ENCODE measurements around the gene AGFG2.
"Not testable (repeated sequence)": the region's sequence is repeated elsewhere in the genome, so short reads cannot be mapped to it uniquely, and the experiment has no call there.

The AGFG2 gene

GRCh38 chr7:100521076-100521475, 17.9 kb upstream of the AGFG2 start:
- H3K4me1 ChIP-seq (ENCODE audit: low read length): no peaks in the 10 kb centered on the region
- H3K9me3 ChIP-seq (replicated peaks; ENCODE audit: insufficient read depth, low read length): no peaks in the 10 kb centered on the region
- H3K27me3 ChIP-seq (replicated peaks; ENCODE audit: insufficient read depth, low read length): no peaks in the 10 kb centered on the region
- no peaks in the 10 kb centered on the region for H3F3A ChIP-seq (ENCODE audit: insufficient read depth, low read length)
- no peak overlapping the region for H3K27ac ChIP-seq (ENCODE audit: low read length)
- no peaks in the 10 kb centered on the region for H3K79me2 ChIP-seq (ENCODE audit: low read length)
- no peak overlapping the region for H3K9ac ChIP-seq (ENCODE audit: low read length)
- H3K4me2 ChIP-seq (ENCODE audit: low read depth, low read length): no peak overlapping the region
- no peak overlapping the region for H3K4me3 ChIP-seq (ENCODE audit: low read length)
- no peaks in the 10 kb centered on the region for H3K36me3 ChIP-seq (replicated peaks; ENCODE audit: insufficient read depth, low read length)
- H2AFZ ChIP-seq (ENCODE audit: low read length): no peak overlapping the region
- H4K20me1 ChIP-seq (ENCODE audit: insufficient read depth, low read length): no peaks in the 10 kb centered on the region
- H3K9me2 ChIP-seq (replicated peaks; ENCODE audit: insufficient read depth, low read length): no peaks in the 10 kb centered on the region
- no peak for DNase-seq
- no peak for TF ChIP-seq EZH2phosphoT487 (IDR thresholded peaks at IDR 0.05; ENCODE audit: low read length)
- TF ChIP-seq EZH2 (optimal IDR thresholded peaks at IDR 0.05; ENCODE audit: low read depth, low read length): no peak
- no peak for TF ChIP-seq CTCF (IDR thresholded peaks at IDR 0.05; ENCODE audit: low read length)

GRCh38 chr7:100521909-100522593, 17.0 kb upstream of the AGFG2 start:
- H2AFZ ChIP-seq (ENCODE audit: low read length); H4K20me1 ChIP-seq (ENCODE audit: insufficient read depth, low read length); H3K4me1 ChIP-seq (ENCODE audit: low read length); H3K4me2 ChIP-seq (ENCODE audit: low read depth, low read length); H3K9ac ChIP-seq (ENCODE audit: low read length); H3F3A ChIP-seq (ENCODE audit: insufficient read depth, low read length); H3K9me2 ChIP-seq (replicated peaks; ENCODE audit: insufficient read depth, low read length); H3K4me3 ChIP-seq (ENCODE audit: low read length); H3K9me3 ChIP-seq (replicated peaks; ENCODE audit: insufficient read depth, low read length); H3K27ac ChIP-seq (ENCODE audit: low read length); H3K79me2 ChIP-seq (ENCODE audit: low read length); H3K27me3 ChIP-seq (replicated peaks; ENCODE audit: insufficient read depth, low read length); DNase-seq; H3K36me3 ChIP-seq (replicated peaks; ENCODE audit: insufficient read depth, low read length): not testable (repeated sequence)

- H3K27ac ChIP-seq (ENCODE audit: low read length); H3K9me2 ChIP-seq (replicated peaks; ENCODE audit: insufficient read depth, low read length); H3K79me2 ChIP-seq (ENCODE audit: low read length); H3F3A ChIP-seq (ENCODE audit: insufficient read depth, low read length); H3K4me3 ChIP-seq (ENCODE audit: low read length); H4K20me1 ChIP-seq (ENCODE audit: insufficient read depth, low read length); H3K4me1 ChIP-seq (ENCODE audit: low read length); H3K4me2 ChIP-seq (ENCODE audit: low read depth, low read length); H3K36me3 ChIP-seq (replicated peaks; ENCODE audit: insufficient read depth, low read length); H3K9me3 ChIP-seq (replicated peaks; ENCODE audit: insufficient read depth, low read length); H3K9ac ChIP-seq (ENCODE audit: low read length); DNase-seq; H3K27me3 ChIP-seq (replicated peaks; ENCODE audit: insufficient read depth, low read length); H2AFZ ChIP-seq (ENCODE audit: low read length): not testable (repeated sequence)
Observed at GRCh38 chr7:100523192-100523591, 15.8 kb upstream of the AGFG2 start.

- not testable (repeated sequence) for H3K4me3 ChIP-seq (ENCODE audit: low read length); H3K36me3 ChIP-seq (replicated peaks; ENCODE audit: insufficient read depth, low read length)
Observed at GRCh38 chr7:100528108-100528866, 10.7 kb upstream of the AGFG2 start.

More at GRCh38 chr7:100528108-100528866, 10.7 kb upstream of the AGFG2 start:
- not testable (repeated sequence) for H3K79me2 ChIP-seq (ENCODE audit: low read length); H3K27ac ChIP-seq (ENCODE audit: low read length); H4K20me1 ChIP-seq (ENCODE audit: insufficient read depth, low read length); H3K4me1 ChIP-seq (ENCODE audit: low read length); H3K9me2 ChIP-seq (replicated peaks; ENCODE audit: insufficient read depth, low read length); H3K9ac ChIP-seq (ENCODE audit: low read length); DNase-seq; H3K9me3 ChIP-seq (replicated peaks; ENCODE audit: insufficient read depth, low read length); H2AFZ ChIP-seq (ENCODE audit: low read length); H3K27me3 ChIP-seq (replicated peaks; ENCODE audit: insufficient read depth, low read length); H3F3A ChIP-seq (ENCODE audit: insufficient read depth, low read length); H3K4me2 ChIP-seq (ENCODE audit: low read depth, low read length)
